ENCODE data around the gene RIPOR3. TPM values are rescaled to one million over a fixed set of nuclear protein-coding genes. Genes with fewer than 3 reads are reported as not detected.

The RIPOR3 gene, protein sequence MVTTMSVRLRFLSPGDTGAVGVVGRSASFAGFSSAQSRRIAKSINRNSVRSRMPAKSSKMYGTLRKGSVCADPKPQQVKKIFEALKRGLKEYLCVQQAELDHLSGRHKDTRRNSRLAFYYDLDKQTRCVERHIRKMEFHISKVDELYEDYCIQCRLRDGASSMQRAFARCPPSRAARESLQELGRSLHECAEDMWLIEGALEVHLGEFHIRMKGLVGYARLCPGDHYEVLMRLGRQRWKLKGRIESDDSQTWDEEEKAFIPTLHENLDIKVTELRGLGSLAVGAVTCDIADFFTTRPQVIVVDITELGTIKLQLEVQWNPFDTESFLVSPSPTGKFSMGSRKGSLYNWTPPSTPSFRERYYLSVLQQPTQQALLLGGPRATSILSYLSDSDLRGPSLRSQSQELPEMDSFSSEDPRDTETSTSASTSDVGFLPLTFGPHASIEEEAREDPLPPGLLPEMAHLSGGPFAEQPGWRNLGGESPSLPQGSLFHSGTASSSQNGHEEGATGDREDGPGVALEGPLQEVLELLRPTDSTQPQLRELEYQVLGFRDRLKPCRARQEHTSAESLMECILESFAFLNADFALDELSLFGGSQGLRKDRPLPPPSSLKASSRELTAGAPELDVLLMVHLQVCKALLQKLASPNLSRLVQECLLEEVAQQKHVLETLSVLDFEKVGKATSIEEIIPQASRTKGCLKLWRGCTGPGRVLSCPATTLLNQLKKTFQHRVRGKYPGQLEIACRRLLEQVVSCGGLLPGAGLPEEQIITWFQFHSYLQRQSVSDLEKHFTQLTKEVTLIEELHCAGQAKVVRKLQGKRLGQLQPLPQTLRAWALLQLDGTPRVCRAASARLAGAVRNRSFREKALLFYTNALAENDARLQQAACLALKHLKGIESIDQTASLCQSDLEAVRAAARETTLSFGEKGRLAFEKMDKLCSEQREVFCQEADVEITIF
- total RNA-seq, result 3.4 TPM
- long read RNA-seq, partial matches to known transcripts, result 4 of 12 reads
- long read RNA-seq, other reads (novel, unspliced or antisense), result 8 of 12 reads

DNA sequence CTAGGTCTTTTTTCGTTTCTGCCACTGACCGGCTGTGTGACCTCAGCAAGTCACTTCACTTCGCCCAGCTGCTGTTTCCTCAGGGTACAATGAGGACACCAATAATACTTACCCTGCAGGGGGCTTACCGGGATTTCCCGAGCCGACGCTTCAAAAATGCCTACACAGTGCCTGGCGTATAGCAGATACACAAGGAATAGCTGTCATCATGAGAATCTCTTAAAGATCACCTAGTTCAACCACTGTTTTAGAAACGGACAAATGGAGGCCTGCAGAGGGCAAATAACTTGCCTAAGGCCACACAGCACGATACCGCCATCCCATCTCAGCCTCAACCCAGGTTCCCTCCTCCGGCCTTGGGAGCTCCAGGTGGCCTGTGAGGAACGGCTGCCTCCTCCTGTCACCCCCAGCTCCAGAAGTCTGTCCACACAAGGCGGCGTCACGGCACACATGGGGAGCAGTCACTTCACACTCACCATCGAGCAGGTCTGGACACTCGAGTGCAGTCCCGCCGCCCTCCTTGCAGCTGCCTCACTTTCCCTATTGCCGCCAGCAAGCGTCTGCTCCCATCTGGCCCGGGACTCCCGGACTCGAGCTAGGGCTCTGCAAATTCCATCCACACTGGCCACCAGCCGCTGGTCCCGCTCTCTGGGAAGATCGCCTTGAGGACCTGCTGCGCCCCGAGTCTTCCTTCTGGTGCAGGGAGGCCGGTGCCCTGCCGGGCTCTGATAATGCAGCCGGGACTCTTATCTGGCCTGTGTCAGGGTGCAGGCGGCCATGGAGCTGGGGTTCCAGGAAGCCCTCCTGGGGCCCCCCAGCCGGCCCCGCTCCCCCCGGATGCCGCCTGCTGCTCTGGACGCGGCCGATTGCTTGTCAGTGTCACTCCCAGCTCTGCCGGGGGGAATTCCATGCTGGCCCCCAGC, at the start of gene RIPOR3:
Gene RIPOR3, minus strand, starts transcription at position 893 of the 923 bp plus-strand sequence. Its CDS starts 414 bp downstream, at position 479.
- DNase-seq (ENCODE audit: low spot score), result no peak
- intact Hi-C loops (cut with DNase I), result no loop called here

DNA sequence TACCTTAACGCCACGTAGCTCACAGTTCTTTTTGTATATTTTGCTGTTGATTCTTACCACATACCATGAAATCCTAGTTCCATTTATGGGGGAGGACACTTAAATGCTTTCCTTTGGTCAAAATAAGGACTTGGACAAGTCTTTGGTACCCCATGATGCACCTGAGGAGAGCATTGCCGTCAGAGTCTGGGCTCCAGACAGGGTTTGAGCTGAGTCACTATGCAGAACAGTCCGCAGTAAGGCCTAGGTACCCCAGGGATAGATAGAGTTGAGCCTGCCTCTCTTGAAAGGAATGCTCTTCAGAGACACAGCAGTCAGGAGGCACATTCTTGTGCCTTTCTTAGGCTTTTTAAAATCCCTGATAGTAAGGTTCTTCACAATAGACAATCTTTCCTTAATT, 46.0 kb upstream of the RIPOR3 start:
- intact Hi-C loops (cut with DNase I), result loop anchor here (10.0 kb wide), 1 partner anchor 263 kb away; no protein-coding TSS in a partner anchor
- no peak for DNase-seq (ENCODE audit: low spot score)

DNA sequence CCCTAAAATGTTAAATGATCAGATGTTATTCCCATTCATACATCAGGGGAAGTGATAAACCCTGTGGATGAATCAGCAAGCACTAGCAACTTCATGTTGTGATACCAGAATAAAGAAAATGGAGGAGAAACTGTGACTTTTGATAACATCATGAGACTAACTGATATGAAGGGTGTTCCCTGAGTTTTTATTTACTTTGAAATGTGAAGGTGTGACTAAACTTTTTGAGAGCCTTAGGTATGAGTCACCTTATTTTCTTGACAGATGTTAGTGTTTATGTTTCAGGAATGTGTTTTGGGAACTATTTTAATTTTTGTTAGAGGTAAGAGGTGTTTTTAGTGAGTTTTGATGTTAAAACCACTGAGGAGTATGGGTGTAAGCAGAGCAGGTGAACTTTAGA, 44.5 kb upstream of the RIPOR3 start:
- intact Hi-C loops (cut with DNase I), result loop anchor here (10.0 kb wide), 1 partner anchor 261 kb away; no protein-coding TSS in a partner anchor

DNA sequence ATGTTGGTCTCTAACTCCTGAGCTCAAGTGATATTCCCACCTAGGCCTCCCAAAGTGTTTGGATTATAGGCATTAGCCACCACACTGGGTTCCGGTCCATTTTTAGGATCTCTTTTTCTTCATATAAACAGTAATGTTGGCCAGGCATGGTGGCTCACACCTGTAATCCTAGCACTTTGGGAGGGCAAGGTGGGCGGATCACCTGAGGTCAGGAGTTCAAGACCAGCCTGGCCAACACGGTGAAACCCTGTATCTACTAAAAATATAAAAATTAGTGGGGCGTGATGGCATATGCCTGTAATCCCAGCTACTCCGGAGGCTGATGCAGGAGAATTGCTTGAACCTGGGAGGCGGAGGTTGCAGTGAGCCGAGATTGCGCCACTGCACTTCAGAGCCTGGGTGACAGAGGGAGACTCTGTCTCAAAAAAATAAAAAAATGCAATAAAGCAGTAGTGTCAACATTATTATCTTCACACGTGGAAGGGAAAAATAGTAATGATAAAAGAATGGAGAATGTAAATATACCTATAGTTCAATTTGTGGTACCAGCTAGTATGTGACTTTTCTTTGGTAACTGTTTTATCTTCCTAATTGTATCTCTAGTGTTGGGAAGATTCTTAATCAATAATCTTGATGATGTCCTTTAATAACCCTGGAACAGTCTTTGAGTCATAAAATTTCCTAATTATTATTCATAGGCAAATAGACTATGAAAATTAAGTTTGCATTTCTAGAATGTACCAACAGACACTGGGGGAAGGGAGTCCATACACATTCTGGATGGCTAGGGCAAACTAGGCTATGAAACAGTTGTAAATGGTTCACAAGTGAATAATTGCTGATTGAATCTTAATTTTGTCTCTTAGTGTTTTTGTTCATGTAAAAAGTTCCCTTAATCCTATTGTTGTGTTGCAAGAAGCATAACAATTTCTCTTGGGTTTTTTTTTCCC, 43.7 kb upstream of the RIPOR3 start:
- intact Hi-C loops (cut with DNase I), result loop anchor here (10.0 kb wide), 1 partner anchor 260 kb away; no protein-coding TSS in a partner anchor
- DNase-seq (ENCODE audit: low spot score), result no peak

More for the DNA sequence above, 44.5 kb upstream of the RIPOR3 start:
- no peak for DNase-seq (ENCODE audit: low spot score)

DNA sequence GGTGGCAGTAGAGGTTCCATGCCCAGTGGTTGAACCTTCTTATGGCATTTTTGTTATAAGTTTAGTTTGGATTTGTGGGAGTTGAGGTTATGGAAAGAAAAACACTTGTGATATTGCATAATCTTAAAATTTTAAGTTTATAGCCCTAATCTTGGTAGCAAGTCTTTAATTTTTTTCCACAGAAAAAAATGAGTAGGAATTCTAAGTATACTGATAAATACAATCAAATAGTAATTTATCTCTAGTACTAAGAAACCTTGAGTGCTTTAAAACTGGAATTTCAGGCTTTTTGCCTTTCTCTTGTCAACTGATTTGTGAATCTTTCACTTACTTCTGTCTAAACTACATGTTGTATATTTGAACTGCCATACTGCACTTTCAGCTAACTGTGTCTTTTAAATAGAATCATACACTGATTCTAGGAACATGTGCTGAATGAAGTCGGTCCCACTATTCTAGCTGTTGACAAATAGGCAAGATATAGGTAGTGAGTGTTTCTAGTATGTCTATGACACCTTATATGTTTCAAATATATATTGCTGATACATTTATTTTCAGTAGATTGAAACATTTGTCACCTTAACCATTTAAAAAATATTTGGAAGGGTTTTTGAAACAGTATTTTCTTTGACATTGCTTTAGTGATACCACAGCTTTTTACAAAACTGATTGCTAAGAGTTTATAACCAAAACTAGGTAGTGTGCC, 42.5 kb upstream of the RIPOR3 start:
- intact Hi-C loops (cut with DNase I), result loop anchor here (10.0 kb wide), 1 partner anchor 259 kb away; no protein-coding TSS in a partner anchor
- no peak for DNase-seq (ENCODE audit: low spot score)

DNA sequence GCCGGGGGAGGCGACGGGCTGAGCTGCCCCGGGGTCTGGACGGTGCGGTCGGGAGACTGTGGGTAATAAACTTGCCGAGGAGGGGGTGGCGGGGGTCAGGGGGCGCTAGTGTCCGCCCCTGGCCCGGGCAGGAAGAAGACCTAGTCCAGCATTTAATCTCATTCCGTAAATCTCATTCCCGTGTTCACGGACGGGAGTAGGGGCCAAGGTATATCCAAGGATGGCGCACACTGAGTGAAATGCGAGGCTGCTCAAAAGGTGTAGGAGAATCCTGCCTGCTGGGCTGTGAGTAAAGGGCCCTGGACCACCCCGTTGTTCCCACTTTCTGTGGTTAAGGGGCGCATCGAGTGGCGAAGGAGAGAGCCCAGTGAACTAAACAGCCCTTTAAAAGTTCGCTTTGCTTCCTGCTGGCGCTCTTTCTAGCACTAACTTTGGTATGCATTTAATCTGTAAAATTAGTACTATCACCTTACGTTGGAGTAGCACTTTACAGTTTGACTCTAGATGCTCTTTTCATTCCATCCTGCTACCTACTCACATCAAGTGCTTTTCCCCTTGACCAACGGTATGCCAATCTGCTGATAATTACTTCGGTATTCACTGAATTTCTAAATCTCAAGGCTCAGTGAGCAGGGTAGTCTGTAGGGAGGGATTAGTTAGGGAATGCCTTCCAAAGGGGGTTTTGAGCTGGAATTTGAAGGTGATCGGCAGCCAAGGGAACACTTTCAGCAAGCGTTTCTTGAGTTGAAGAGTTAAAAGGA, 40.8 kb upstream of the RIPOR3 start:
- intact Hi-C loops (cut with DNase I), result loop anchor here (10.0 kb wide), 1 partner anchor 257 kb away; no protein-coding TSS in a partner anchor
- no peak for DNase-seq (ENCODE audit: low spot score)

DNA sequence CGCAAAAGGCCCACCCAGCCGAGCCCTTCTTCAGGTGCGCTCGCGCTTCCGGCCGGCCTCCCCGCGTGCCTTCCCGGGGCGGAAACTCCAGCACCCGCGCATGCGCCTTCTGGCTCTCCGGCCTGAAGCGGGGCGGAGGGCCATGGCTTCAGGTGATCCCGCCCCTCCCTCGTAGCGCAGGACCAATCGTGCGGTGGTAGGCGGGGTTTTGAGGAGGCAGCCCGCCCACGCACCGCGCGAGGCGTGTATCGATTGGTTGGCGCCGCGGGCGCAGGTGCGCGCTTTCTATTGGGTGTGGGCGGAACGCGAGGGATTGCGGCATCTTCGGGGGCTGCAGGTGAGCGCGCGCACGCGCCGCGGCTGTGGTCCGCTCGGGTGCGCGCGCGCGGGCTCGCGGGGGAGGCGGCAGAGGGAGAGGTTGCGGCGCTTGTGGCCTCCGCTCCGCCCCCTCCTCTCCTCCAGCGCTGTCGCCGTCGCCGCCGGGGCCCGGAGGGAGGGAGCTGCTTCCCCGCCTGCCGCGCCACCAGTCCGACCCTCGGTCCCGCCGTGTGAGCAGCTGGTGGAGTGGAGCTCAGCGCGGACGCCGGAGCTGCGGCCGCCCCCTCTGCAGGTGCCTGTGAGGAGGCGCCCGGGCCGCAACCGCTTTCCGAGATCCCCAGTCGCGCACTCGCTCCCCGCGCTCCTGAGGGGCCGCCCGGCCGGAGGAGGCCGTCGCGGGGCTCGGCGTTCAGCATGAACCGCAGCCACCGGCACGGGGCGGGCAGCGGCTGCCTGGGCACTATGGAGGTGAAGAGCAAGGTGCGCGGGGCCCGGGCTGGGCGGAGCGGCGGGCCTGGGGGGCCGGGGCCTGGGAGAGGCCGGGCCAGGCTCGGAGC, 40.0 kb upstream of the RIPOR3 start, which contains the start of gene PARD6B:
Gene PARD6B, plus strand, starts transcription at position 526 of the 875 bp plus-strand sequence. Its CDS starts 207 bp downstream, at position 733.
- intact Hi-C loops (cut with DNase I), result loop anchor here (10.0 kb wide), 1 partner anchor 256 kb away; no protein-coding TSS in a partner anchor
- DNase-seq (ENCODE audit: low spot score), result peak; percentile 99

DNA sequence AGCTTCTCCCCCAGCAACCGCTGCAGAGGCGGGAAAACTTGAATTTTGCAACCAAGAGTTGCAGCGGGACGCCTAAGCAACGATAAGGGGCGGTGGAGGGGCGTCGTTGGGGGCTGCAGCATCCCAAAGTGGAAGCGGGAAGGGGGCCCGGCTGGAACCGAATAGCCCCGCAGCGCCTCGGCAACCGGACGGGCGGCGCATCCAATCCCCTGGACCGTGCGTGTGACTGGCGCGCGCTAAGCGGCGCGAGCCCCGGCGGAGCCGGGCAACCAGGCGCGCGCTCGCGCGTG, 39.4 kb upstream of the RIPOR3 start:
- DNase-seq (ENCODE audit: low spot score), result no peak
- intact Hi-C loops (cut with DNase I), result loop anchor here (10.0 kb wide), 1 partner anchor 256 kb away; no protein-coding TSS in a partner anchor

DNA sequence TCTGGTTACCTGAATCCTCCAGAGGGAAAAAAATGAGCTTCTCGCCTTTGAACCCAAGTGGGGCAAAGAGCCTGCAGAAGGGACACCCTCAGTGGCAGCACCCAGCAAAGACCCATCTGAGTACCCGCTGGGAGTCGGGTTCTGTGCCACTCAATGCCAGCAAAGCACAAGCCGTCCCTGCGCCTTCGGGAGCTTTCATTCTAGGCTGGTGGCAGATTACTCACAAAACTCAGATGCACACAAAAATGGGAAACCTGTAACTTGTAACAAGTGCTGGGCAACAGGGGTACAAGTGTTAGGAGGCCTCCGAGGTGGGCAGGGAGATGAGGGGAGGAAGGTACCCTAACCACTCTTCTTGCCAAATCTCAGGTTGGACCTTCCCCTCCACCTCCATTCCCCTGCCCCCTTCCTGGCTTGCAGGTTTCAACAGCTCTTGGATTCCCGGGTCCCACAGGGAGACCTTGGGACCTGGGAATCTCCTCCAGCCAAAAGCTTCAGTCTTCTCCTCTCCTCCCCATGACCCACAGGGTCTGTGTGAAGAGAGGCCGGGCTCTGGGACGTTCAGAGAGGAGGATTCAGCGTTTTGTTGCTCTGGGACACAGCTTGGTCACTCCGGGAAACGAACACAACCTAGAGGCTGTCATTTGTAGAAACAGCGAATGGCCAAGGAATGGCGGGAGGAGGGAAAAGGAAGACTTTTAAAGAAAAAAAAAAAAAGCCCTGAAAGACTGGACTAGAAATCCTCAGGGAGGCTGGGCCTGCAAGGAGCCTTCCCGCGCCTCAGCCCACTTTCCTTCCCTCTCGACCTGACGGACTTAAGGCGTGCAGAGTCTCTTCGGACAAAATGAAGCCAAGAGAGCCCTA, 38.8 kb upstream of the RIPOR3 start:
- no peak for DNase-seq (ENCODE audit: low spot score)
- intact Hi-C loops (cut with DNase I), result loop anchor here (10.0 kb wide), 1 partner anchor 255 kb away; no protein-coding TSS in a partner anchor

DNA sequence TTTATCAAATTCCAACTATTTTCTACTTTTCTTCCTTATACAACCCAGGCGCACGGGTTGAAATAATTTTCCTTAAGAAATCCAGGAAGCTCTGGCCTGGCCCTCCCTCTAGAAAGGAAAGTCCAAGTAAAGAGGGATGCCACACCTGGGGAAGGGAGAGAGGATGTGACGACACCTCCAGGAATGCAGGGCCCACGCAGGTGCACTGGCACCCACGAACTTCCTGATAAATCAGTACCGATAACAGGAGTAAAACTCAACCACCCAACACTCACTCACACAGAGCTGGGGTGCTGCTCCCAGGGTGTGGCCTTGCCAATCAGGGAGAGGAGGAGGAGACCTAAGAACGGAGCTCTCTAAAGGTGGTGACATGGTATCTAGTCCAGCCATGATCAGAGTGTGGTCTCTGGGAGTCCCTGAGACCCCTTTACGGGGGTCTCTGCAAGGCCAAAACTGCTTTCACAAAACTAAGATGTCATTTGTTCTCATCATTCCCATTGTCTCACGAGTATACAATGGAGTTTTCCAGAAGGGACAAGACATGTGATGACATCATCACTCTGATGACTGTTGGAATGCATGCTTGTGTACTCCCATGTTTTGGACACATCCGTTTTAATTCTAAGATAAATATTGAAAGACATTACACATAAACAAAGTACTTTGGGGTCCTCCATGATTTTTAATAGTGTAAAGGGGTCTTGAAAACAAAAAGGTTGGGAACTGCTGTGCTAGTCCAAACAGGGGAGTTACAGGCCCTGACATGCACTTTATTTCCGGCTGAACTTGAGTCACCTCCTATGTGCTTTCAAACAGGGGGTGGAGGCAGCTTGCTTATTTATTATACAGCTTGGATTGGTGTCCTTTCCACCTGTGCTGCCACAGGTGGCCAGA, 37.9 kb upstream of the RIPOR3 start:
- intact Hi-C loops (cut with DNase I), result no loop called here
- DNase-seq (ENCODE audit: low spot score), result no peak

DNA sequence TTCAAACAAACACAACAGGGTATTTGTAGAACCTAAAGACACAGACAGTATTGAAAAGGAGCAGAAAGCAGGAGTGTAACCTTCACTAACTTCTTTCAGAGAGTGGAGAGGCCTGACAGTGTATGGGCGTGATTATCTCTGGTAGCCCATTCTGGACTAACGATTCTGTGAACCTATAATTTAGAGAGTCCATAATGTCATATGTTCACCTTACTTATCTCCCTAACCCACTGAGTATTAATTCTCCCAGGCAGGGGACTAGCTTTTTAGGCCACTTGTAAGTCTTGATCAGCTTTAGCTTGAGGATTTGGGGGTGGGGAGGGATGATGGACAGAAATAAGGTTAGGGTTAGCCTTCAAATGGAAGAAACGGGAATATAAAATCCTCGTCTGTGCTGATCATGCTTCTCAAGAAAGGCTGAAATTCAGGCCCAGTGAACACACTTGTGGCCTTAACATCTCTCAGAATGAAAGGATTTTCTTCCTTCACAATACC, 37.2 kb upstream of the RIPOR3 start:
- DNase-seq (ENCODE audit: low spot score), result no peak
- intact Hi-C loops (cut with DNase I), result no loop called here

DNA sequence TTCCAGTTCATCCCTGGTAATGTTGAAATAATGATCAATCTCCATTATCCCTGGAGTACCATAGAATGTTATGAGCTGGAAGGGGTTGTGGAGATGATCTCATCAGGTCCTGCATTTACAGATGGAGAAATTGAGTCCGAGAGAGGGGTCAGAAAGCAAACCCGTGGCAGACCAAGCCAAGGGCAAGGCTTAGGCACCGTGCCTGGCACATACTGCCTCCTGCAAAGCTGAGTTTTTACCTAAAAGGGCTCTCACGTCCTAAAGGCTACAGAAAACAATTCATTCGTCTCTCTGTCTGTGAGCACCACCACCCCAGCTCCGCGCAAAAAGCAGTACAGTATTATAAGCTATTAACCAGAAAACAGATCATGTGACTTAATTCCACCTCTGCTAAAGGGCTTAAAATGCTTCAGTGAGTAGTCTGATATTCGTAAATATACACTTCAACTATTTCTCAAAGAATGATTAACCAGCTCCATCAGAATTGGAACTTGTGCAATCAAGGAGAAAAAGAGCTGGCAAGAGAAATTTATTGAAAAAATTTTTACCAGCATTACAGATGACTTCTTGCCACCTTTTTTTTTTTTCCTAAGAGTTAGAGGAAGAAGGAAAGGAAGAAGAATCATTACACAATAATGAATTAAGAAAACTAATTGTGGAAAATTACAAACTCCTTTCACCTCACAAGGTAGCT, 36.6 kb upstream of the RIPOR3 start:
- DNase-seq (ENCODE audit: low spot score), result no peak
- intact Hi-C loops (cut with DNase I), result no loop called here

All from cardiac septum (tissue), 1 donor.